ENCODE results near the gene TMEM52. TPM values are rescaled to one million over a fixed set of nuclear protein-coding genes. Genes with fewer than 3 reads are reported as not detected.

TMEM52 gene
- total and polyA plus RNA-seq, 9 of the 15 experiments (the other 6 are each of a cell fraction or from before 2014, with no cell fraction given) = 0.37 to 22.5 (median 6.8) TPM

- TF ChIP-seq THRB (CRISPR knock-in tag; conservative IDR thresholded peaks at IDR 0.05) (no peak), CREB3L1 (IDR thresholded peaks at IDR 0.05; ENCODE audit: borderline replicate concordance, low read depth) (no peak), MCM2 (IDR thresholded peaks at IDR 0.05; ENCODE audit: low read depth) (no peak), MEIS2 (IDR thresholded peaks at IDR 0.05; ENCODE audit: partially characterized antibody) (no peak), SNRNP70 (optimal IDR thresholded peaks at IDR 0.05; ENCODE audit: low read depth, low read length) (no peak), HDAC1 (IDR thresholded peaks at IDR 0.05) (no peak), ZNF717 (CRISPR knock-in tag; IDR thresholded peaks at IDR 0.05) (no peak), FOSL1 (tag; conservative IDR thresholded peaks at IDR 0.05) (no peak), RNF2 (IDR thresholded peaks at IDR 0.05) (no peak), ZNF780A (CRISPR knock-in tag; IDR thresholded peaks at IDR 0.05) (no peak), MYBL2 (IDR thresholded peaks at IDR 0.05; ENCODE audit: low read depth) (no peak), MYBL2 (CRISPR knock-in tag; IDR thresholded peaks at IDR 0.05; ENCODE audit: borderline replicate concordance) (no peak), TGIF2 (CRISPR knock-in tag; IDR thresholded peaks at IDR 0.05) (0 out of 2 replicates have a peak, but pooled peaks have one; percentile 28), FOXJ3 (CRISPR knock-in tag; IDR thresholded peaks at IDR 0.05) (no peak), SAFB (IDR thresholded peaks at IDR 0.05; ENCODE audit: borderline replicate concordance, low read depth, low read length) (no peak)
- TF ChIP-seq, protein P1, sequence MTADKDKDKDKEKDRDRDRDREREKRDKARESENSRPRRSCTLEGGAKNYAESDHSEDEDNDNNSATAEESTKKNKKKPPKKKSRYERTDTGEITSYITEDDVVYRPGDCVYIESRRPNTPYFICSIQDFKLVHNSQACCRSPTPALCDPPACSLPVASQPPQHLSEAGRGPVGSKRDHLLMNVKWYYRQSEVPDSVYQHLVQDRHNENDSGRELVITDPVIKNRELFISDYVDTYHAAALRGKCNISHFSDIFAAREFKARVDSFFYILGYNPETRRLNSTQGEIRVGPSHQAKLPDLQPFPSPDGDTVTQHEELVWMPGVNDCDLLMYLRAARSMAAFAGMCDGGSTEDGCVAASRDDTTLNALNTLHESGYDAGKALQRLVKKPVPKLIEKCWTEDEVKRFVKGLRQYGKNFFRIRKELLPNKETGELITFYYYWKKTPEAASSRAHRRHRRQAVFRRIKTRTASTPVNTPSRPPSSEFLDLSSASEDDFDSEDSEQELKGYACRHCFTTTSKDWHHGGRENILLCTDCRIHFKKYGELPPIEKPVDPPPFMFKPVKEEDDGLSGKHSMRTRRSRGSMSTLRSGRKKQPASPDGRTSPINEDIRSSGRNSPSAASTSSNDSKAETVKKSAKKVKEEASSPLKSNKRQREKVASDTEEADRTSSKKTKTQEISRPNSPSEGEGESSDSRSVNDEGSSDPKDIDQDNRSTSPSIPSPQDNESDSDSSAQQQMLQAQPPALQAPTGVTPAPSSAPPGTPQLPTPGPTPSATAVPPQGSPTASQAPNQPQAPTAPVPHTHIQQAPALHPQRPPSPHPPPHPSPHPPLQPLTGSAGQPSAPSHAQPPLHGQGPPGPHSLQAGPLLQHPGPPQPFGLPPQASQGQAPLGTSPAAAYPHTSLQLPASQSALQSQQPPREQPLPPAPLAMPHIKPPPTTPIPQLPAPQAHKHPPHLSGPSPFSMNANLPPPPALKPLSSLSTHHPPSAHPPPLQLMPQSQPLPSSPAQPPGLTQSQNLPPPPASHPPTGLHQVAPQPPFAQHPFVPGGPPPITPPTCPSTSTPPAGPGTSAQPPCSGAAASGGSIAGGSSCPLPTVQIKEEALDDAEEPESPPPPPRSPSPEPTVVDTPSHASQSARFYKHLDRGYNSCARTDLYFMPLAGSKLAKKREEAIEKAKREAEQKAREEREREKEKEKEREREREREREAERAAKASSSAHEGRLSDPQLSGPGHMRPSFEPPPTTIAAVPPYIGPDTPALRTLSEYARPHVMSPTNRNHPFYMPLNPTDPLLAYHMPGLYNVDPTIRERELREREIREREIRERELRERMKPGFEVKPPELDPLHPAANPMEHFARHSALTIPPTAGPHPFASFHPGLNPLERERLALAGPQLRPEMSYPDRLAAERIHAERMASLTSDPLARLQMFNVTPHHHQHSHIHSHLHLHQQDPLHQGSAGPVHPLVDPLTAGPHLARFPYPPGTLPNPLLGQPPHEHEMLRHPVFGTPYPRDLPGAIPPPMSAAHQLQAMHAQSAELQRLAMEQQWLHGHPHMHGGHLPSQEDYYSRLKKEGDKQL (CRISPR knock-in tag; IDR thresholded peaks at IDR 0.05; ENCODE audit: borderline replicate concordance) = no peak
These were observed 35.9 kb upstream of the TMEM52 start (continued) for GRCh38 chr1:1954831-1955441.

All from K562 (cell line).